ENCODE measurements around the gene C22orf39. TPM values are rescaled to one million over a fixed set of nuclear protein-coding genes. Genes with fewer than 3 reads are reported as not detected.

Gene C22orf39
- total RNA-seq, 2 experiments from 2014 or later = 23.3 to 23.5 TPM

- no peaks in the 10 kb centered on the region for H3K9me3 Mint-ChIP-seq
- DNase-seq = no peak
- POLR2A ChIA-PET = interaction anchor here (0.6 to 7.1 kb wide), 2 partner anchors 11 to 36 kb away, joined by 7 to 59 read pairs; partner anchors contain the start of gene C22orf39
- peaks cover 16% of the 10 kb centered on the region for H3K36me3 Mint-ChIP-seq
- intact Hi-C loops (cut with micrococcal nuclease) = loop anchor here (5.0 kb wide), 1 partner anchor 142 kb away; no protein-coding TSS in a partner anchor
- no peak overlapping the region for H3K4me3 Mint-ChIP-seq
- no peak overlapping the region for H3K27ac Mint-ChIP-seq
- H3K27me3 Mint-ChIP-seq = no peaks in the 10 kb centered on the region
- H3K4me1 Mint-ChIP-seq (ENCODE audit: low read depth) = peaks cover 21% of the 10 kb centered on the region
- CTCF ChIA-PET = interaction anchor here (1.0 to 1.4 kb wide), 3 partner anchors 43 to 195 kb away, joined by 3 read pairs; partner anchors contain the start of genes CDC45 and UFD1
These were observed 12.5 kb downstream of the C22orf39 start for GRCh38 chr22:19434829-19435580.

- no peak overlapping the region for H3K4me3 Mint-ChIP-seq
- H3K4me1 Mint-ChIP-seq (ENCODE audit: low read depth) = peaks cover 27% of the 10 kb centered on the region
These were observed 13.1 kb downstream of the C22orf39 start for GRCh38 chr22:19434401-19434800.

GRCh38 chr22:19432133-19432851 is 15.2 kb downstream of the C22orf39 start, which contains the start of gene MRPL40:
Gene MRPL40 (plus strand): TSS chr22:19432545. CDS start chr22:19432555, 10 bp downstream.
- POLR2A ChIA-PET = interaction anchor here (0.6 to 7.1 kb wide), 9 partner anchors 9 to 423 kb away, joined by 3 to 59 read pairs (median 4); partner anchors contain the start of genes C22orf39, CDC45 and SLC25A1
- H3K36me3 Mint-ChIP-seq = peaks cover 18% of the 10 kb centered on the region
- no peaks in the 10 kb centered on the region for H3K27me3 Mint-ChIP-seq
- peak; percentile 94 for DNase-seq
- CTCF ChIA-PET = interaction anchor here (0.6 to 1.1 kb wide), 4 partner anchors 13 to 253 kb away, joined by 3 read pairs; partner anchors contain the start of gene CDC45
- intact Hi-C loops (cut with micrococcal nuclease) = loop anchor here (1.0 to 5.0 kb wide), 4 partner anchors 17 to 310 kb away; partner anchors contain the start of genes CDC45, DGCR2 and UFD1
- no peaks in the 10 kb centered on the region for H3K9me3 Mint-ChIP-seq
- H3K27ac Mint-ChIP-seq = peak within 1 kb of the TSS; percentile 91
- peaks cover 40% of the 10 kb centered on the region for H3K4me1 Mint-ChIP-seq (ENCODE audit: low read depth)
- H3K4me3 Mint-ChIP-seq = peak within 1 kb of the TSS; percentile 81

More at GRCh38 chr22:19434401-19434800, 13.1 kb downstream of the C22orf39 start:
- DNase-seq = no peak
- Mint-ChIP-seq H3K36me3 (peaks cover 17% of the 10 kb centered on the region), H3K9me3 (no peaks in the 10 kb centered on the region), H3K27ac (peak overlapping the region; percentile 83), H3K27me3 (no peaks in the 10 kb centered on the region)
- POLR2A ChIA-PET = interaction anchor here (0.6 to 7.1 kb wide), 2 partner anchors 11 to 36 kb away, joined by 7 to 59 read pairs; partner anchors contain the start of gene C22orf39
- intact Hi-C loops (cut with micrococcal nuclease) = loop anchor here (5.0 kb wide), 1 partner anchor 143 kb away; no protein-coding TSS in a partner anchor
- CTCF ChIA-PET = interaction anchor here (1.0 to 1.4 kb wide), 3 partner anchors 43 to 195 kb away, joined by 3 read pairs; partner anchors contain the start of genes CDC45 and UFD1

- Mint-ChIP-seq H3K27ac (peak within 1 kb of the TSS; percentile 91), H3K4me3 (peak within 1 kb of the TSS; percentile 81), H3K27me3 (no peaks in the 10 kb centered on the region), H3K36me3 (peaks cover 18% of the 10 kb centered on the region), H3K4me1 (ENCODE audit: low read depth) (peaks cover 46% of the 10 kb centered on the region), H3K9me3 (no peaks in the 10 kb centered on the region)
- POLR2A ChIA-PET = interaction anchor here (0.6 to 7.1 kb wide), 10 partner anchors 9 to 424 kb away, joined by 3 to 59 read pairs (median 4); partner anchors contain the start of genes C22orf39, CDC45 and SLC25A1
- CTCF ChIA-PET = interaction anchor here (0.7 to 1.1 kb wide), 2 partner anchors 198 to 252 kb away, joined by 3 read pairs; no protein-coding TSS in a partner anchor
- DNase-seq = peak; percentile 90
- intact Hi-C loops (cut with micrococcal nuclease) = loop anchor here (1.0 to 5.0 kb wide), 4 partner anchors 18 to 309 kb away; partner anchors contain the start of genes CDC45, DGCR2 and UFD1
These were observed 15.8 kb downstream of the C22orf39 start, which contains the start of gene HIRA for GRCh38 chr22:19431649-19432132. Gene HIRA (minus strand): TSS chr22:19431733. CDS start chr22:19431476, 257 bp downstream.

- Mint-ChIP-seq H3K4me1 (ENCODE audit: low read depth) (peaks cover 53% of the 10 kb centered on the region), H3K9me3 (no peaks in the 10 kb centered on the region), H3K36me3 (peaks cover 18% of the 10 kb centered on the region), H3K4me3 (peak overlapping the region; percentile 80), H3K27ac (peak overlapping the region; percentile 80), H3K27me3 (no peaks in the 10 kb centered on the region)
- intact Hi-C loops (cut with micrococcal nuclease) = loop anchor here (1.0 to 5.0 kb wide), 2 partner anchors 12 to 146 kb away; no protein-coding TSS in a partner anchor
- DNase-seq = peak; percentile 44
- CTCF ChIA-PET = interaction anchor here (0.7 to 1.1 kb wide), 3 partner anchors 48 to 252 kb away, joined by 3 read pairs; partner anchors contain the start of genes CDC45 and UFD1
- POLR2A ChIA-PET = interaction anchor here (0.6 to 7.1 kb wide), 8 partner anchors 8 to 253 kb away, joined by 3 to 59 read pairs (median 4); partner anchors contain the start of genes C22orf39, CDC45 and SLC25A1
These were observed 16.5 kb downstream of the C22orf39 start for GRCh38 chr22:19430890-19431541.

- Mint-ChIP-seq H3K4me1 (ENCODE audit: low read depth) (peaks cover 54% of the 10 kb centered on the region), H3K4me3 (peak overlapping the region; percentile 80), H3K27me3 (no peaks in the 10 kb centered on the region), H3K36me3 (peaks cover 15% of the 10 kb centered on the region), H3K9me3 (no peaks in the 10 kb centered on the region), H3K27ac (peak overlapping the region; percentile 80)
- intact Hi-C loops (cut with micrococcal nuclease) = loop anchor here (1.0 to 5.0 kb wide), 2 partner anchors 11 to 147 kb away; no protein-coding TSS in a partner anchor
- peak; percentile 64 for DNase-seq
- ChIA-PET POLR2A (interaction anchor here (0.7 to 7.1 kb wide), 3 partner anchors 10 to 252 kb away, joined by 3 to 59 read pairs (median 20); partner anchors contain the start of gene C22orf39), CTCF (interaction anchor here (1.0 kb wide), 1 partner anchor 49 kb away, joined by 3 read pairs; the partner anchor contains the start of genes CDC45 and UFD1)
These were observed 17.3 kb downstream of the C22orf39 start for GRCh38 chr22:19429950-19430889.

- H3K4me1 Mint-ChIP-seq (ENCODE audit: low read depth) = peaks cover 75% of the 10 kb centered on the region
- DNase-seq = no peak
- no peaks in the 10 kb centered on the region for H3K9me3 Mint-ChIP-seq
- H3K4me3 Mint-ChIP-seq = no peak overlapping the region
- intact Hi-C loops (cut with micrococcal nuclease) = no loop called here
- CTCF ChIA-PET = no interaction called here
- H3K27me3 Mint-ChIP-seq = no peaks in the 10 kb centered on the region
- H3K36me3 Mint-ChIP-seq = peaks cover 5% of the 10 kb centered on the region
- POLR2A ChIA-PET = no interaction called here
- no peak overlapping the region for H3K27ac Mint-ChIP-seq
These were observed 23.4 kb downstream of the C22orf39 start for GRCh38 chr22:19424186-19424500.

- peaks cover 72% of the 10 kb centered on the region for H3K4me1 Mint-ChIP-seq (ENCODE audit: low read depth)
- no peaks in the 10 kb centered on the region for H3K9me3 Mint-ChIP-seq
- H3K4me3 Mint-ChIP-seq = no peak overlapping the region
- ChIA-PET POLR2A (interaction anchor here (1.7 kb wide), 1 partner anchor 9 kb away, joined by 6 read pairs; the partner anchor contains the start of gene HIRA), CTCF (interaction anchor here (0.9 kb wide), 1 partner anchor 208 kb away, joined by 3 read pairs; no protein-coding TSS in a partner anchor)
- no peaks in the 10 kb centered on the region for H3K36me3 Mint-ChIP-seq
- intact Hi-C loops (cut with micrococcal nuclease) = no loop called here
- H3K27ac Mint-ChIP-seq = peak overlapping the region; percentile 59
- no peak for DNase-seq
- no peaks in the 10 kb centered on the region for H3K27me3 Mint-ChIP-seq
These were observed 24.8 kb downstream of the C22orf39 start for GRCh38 chr22:19422440-19423301.

GRCh38 chr22:19420321-19420720 is 27.2 kb downstream of the C22orf39 start:
- Mint-ChIP-seq H3K9me3 (no peaks in the 10 kb centered on the region), H3K4me1 (ENCODE audit: low read depth) (peaks cover 59% of the 10 kb centered on the region), H3K27me3 (no peaks in the 10 kb centered on the region), H3K27ac (peak overlapping the region; percentile 63), H3K36me3 (peaks cover 2% of the 10 kb centered on the region), H3K4me3 (no peak overlapping the region)
- ChIA-PET POLR2A (interaction anchor here (1.2 to 2.6 kb wide), 3 partner anchors 11 to 28 kb away, joined by 3 to 20 read pairs (median 4); partner anchors contain the start of genes C22orf39 and HIRA), CTCF (interaction anchor here (1.2 to 1.4 kb wide), 2 partner anchors 59 to 212 kb away, joined by 3 to 4 read pairs; partner anchors contain the start of gene CDC45)
- intact Hi-C loops (cut with micrococcal nuclease) = no loop called here
- DNase-seq = no peak
